ENCODE results near the gene ZNF133. TPM values are rescaled to one million over a fixed set of nuclear protein-coding genes. Genes with fewer than 3 reads are reported as not detected.
A peak's percentile ranks its signal among the peaks of the same experiment; 100 is the strongest.

ZNF133 gene
- total RNA-seq, 1 donor from 2014 or later: 27.3 TPM

DNA sequence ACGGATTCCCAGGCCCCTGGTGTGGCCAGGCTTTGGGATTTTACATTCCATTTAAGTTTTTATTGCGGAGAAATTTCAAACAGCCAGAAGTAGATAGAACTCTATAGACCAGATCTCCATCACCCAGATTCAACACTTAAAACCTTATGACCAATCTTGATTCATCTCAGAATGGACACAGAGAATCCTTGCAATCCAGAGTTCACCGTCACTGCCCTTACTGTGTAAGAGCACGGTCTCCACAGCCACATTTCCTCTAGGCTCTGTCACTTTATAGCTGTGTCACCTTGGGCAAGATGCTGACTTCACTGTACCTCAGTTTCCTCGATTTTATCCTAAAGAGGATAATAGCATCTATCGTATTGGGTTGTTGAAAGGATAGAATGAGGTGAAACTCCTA lies 979 bp downstream of the ZNF133 start:
- peaks cover 35% of the 10 kb centered on the region for H3K36me3 Mint-ChIP-seq (ENCODE audit: unreplicated experiment)
- H3K9me3 Mint-ChIP-seq (ENCODE audit: unreplicated experiment): peaks cover 26% of the 10 kb centered on the region
- H3K4me3 Mint-ChIP-seq (ENCODE audit: unreplicated experiment): peak overlapping the region; percentile 96
- H3K27me3 Mint-ChIP-seq (ENCODE audit: unreplicated experiment): peaks cover 12% of the 10 kb centered on the region
- TF ChIP-seq, protein P1, sequence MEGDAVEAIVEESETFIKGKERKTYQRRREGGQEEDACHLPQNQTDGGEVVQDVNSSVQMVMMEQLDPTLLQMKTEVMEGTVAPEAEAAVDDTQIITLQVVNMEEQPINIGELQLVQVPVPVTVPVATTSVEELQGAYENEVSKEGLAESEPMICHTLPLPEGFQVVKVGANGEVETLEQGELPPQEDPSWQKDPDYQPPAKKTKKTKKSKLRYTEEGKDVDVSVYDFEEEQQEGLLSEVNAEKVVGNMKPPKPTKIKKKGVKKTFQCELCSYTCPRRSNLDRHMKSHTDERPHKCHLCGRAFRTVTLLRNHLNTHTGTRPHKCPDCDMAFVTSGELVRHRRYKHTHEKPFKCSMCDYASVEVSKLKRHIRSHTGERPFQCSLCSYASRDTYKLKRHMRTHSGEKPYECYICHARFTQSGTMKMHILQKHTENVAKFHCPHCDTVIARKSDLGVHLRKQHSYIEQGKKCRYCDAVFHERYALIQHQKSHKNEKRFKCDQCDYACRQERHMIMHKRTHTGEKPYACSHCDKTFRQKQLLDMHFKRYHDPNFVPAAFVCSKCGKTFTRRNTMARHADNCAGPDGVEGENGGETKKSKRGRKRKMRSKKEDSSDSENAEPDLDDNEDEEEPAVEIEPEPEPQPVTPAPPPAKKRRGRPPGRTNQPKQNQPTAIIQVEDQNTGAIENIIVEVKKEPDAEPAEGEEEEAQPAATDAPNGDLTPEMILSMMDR (IDR thresholded peaks at IDR 0.05; ENCODE audit: partially characterized antibody, unreplicated experiment): no peak
- peaks cover 8% of the 10 kb centered on the region for H3K4me1 Mint-ChIP-seq (ENCODE audit: low read depth, unreplicated experiment)
- DNase-seq: no peak
- H3K27ac Mint-ChIP-seq (ENCODE audit: unreplicated experiment): peak overlapping the region; percentile 96

DNA sequence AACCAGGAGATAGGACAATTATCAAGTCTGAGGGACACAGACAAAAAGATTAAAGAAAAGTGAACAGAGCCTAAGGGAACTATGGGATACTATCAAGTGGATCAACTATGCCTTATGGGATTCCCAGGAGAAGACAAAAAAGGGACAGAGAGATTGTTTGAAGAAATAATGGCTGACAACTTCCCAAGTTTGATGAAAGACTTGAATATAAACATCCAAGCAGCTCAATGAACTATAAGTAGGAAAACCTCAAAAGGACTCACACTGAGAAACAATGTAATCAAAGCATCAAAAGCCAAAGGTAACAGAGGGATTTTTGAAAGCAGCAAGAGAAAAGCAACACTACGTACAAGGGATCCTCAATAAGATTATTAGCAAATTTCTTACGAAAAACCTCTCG lies 11.0 kb downstream of the ZNF133 start:
- H3K36me3 Mint-ChIP-seq (ENCODE audit: unreplicated experiment): peaks cover 43% of the 10 kb centered on the region
- H3K27me3 Mint-ChIP-seq (ENCODE audit: unreplicated experiment): no peaks in the 10 kb centered on the region
- no peaks in the 10 kb centered on the region for H3K4me1 Mint-ChIP-seq (ENCODE audit: low read depth, unreplicated experiment)
- H3K27ac Mint-ChIP-seq (ENCODE audit: unreplicated experiment): no peak overlapping the region
- TF ChIP-seq, protein P1 (IDR thresholded peaks at IDR 0.05; ENCODE audit: partially characterized antibody, unreplicated experiment): no peak
- no peak for DNase-seq
- no peaks in the 10 kb centered on the region for H3K9me3 Mint-ChIP-seq (ENCODE audit: unreplicated experiment)
- H3K4me3 Mint-ChIP-seq (ENCODE audit: unreplicated experiment): no peak overlapping the region

DNA sequence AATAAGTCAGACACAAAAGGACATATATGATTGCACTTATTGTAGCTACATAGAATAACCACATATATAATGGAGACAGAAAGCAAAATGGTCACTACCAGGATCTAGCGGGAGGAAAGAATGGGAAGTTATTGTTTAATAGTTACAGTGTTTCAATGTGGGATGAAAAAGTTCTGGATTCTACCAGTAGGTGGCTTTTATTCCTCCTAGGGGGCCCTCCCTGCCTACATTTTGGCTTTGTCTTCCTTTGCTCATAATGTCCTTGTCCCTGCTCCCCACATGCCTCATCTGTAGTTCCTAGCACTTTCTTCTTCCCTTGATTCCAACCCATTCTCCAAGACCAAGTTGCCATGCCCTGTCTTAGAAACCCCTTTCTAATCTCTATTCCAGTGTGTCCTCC lies 16.3 kb downstream of the ZNF133 start:
- no peak overlapping the region for H3K27ac Mint-ChIP-seq (ENCODE audit: unreplicated experiment)
- H3K4me1 Mint-ChIP-seq (ENCODE audit: low read depth, unreplicated experiment): no peaks in the 10 kb centered on the region
- H3K9me3 Mint-ChIP-seq (ENCODE audit: unreplicated experiment): no peaks in the 10 kb centered on the region
- DNase-seq: no peak
- H3K4me3 Mint-ChIP-seq (ENCODE audit: unreplicated experiment): no peak overlapping the region
- peaks cover 11% of the 10 kb centered on the region for H3K36me3 Mint-ChIP-seq (ENCODE audit: unreplicated experiment)
- TF ChIP-seq, protein P1 (IDR thresholded peaks at IDR 0.05; ENCODE audit: partially characterized antibody, unreplicated experiment): peak; percentile 41
- no peaks in the 10 kb centered on the region for H3K27me3 Mint-ChIP-seq (ENCODE audit: unreplicated experiment)

DNA sequence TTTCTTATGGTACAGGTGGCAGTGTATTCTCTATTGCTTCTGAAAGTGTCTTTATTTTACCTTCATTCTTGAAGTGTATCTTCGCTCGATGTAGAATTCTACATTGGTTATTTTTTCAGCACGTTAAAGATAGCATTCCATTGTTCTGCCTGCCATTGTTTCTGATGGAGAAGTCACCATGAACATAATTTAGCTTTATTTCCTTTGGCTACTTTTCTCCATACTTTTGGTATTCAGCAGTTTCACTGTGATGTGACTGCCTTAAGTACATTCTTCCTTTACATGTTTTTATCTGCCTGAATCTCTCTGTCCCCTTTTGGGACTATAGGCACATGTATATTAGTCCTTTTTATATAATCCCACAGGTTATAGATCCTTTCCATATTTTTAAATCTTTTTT lies 19.0 kb downstream of the ZNF133 start:
- H3K9me3 Mint-ChIP-seq (ENCODE audit: unreplicated experiment): no peaks in the 10 kb centered on the region
- no peak overlapping the region for H3K4me3 Mint-ChIP-seq (ENCODE audit: unreplicated experiment)
- no peak for DNase-seq
- H3K27me3 Mint-ChIP-seq (ENCODE audit: unreplicated experiment): no peaks in the 10 kb centered on the region
- TF ChIP-seq, protein P1 (IDR thresholded peaks at IDR 0.05; ENCODE audit: partially characterized antibody, unreplicated experiment): no peak
- no peak overlapping the region for H3K27ac Mint-ChIP-seq (ENCODE audit: unreplicated experiment)
- H3K36me3 Mint-ChIP-seq (ENCODE audit: unreplicated experiment): peaks cover 5% of the 10 kb centered on the region
- H3K4me1 Mint-ChIP-seq (ENCODE audit: low read depth, unreplicated experiment): no peaks in the 10 kb centered on the region

DNA sequence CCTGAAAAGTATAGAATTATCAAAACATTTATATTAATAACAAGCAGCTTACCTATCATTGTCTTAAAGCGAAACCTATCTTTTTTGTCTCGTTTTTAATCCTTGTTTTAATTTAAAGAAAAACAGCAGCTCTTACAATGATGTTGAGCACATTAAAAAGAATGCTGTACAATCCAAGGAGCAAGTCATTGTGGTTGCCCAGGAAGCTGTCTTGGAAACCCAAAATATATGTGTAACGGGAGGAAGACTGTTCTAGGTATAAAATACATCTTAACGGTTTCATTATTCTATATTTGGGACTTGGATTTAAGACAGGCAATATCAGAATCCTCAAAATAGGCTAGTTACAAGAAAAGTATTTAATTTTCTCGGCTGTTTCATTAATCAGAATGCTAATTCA lies 21.7 kb downstream of the ZNF133 start:
- no peaks in the 10 kb centered on the region for H3K9me3 Mint-ChIP-seq (ENCODE audit: unreplicated experiment)
- peaks cover 9% of the 10 kb centered on the region for H3K36me3 Mint-ChIP-seq (ENCODE audit: unreplicated experiment)
- H3K4me1 Mint-ChIP-seq (ENCODE audit: low read depth, unreplicated experiment): no peaks in the 10 kb centered on the region
- no peak overlapping the region for H3K27ac Mint-ChIP-seq (ENCODE audit: unreplicated experiment)
- no peak for DNase-seq
- H3K27me3 Mint-ChIP-seq (ENCODE audit: unreplicated experiment): no peaks in the 10 kb centered on the region
- H3K4me3 Mint-ChIP-seq (ENCODE audit: unreplicated experiment): no peak overlapping the region
- TF ChIP-seq, protein P1 (IDR thresholded peaks at IDR 0.05; ENCODE audit: partially characterized antibody, unreplicated experiment): no peak

All from glutamatergic neuron (in vitro differentiated cells).